HUES6 (cell line): ENCODE results near the gene PTGS2.

Experiments
- H3K27ac ChIP-seq: 2 replicates; pipeline ENCODE4 v1.7.0; 2013; ENCODE audit warnings: low read depth, mild to moderate bottlenecking, low read length, inconsistent platforms
- H3K27me3 ChIP-seq: 2 replicates; pipeline ENCODE4 v1.6.1; 2013; ENCODE audit warnings: low read length; ENCODE audit not compliant: control insufficient read depth, insufficient read depth
- H3K36me3 ChIP-seq: 2 replicates; pipeline ENCODE4 v1.6.1; 2013; ENCODE audit warnings: low read length; ENCODE audit not compliant: control insufficient read depth, insufficient read depth
- H3K4me1 ChIP-seq: 2 replicates; pipeline ENCODE4 v1.6.1; 2013; ENCODE audit warnings: low read length; ENCODE audit not compliant: control insufficient read depth, insufficient read depth
- H3K4me3 ChIP-seq: 2 replicates; pipeline ENCODE4 v1.5.1; 2013; ENCODE audit warnings: low read depth, low read length
- H3K9ac ChIP-seq: one replicate; pipeline ENCODE4 v1.6.1; 2013; ENCODE audit warnings: mild to moderate bottlenecking, low read length
- H3K9me3 ChIP-seq: 2 replicates; pipeline ENCODE4 v1.6.1; 2013; ENCODE audit warnings: low read depth, low read length; ENCODE audit not compliant: control insufficient read depth, insufficient read depth

PTGS2 gene

GRCh38 chr1:186689376-186689775 is 9.2 kb upstream of the PTGS2 start:
- no peak overlapping the region for H3K27ac ChIP-seq

GRCh38 chr1:186683652-186684410 is 3.6 kb upstream of the PTGS2 start:
- Histone ChIP-seq H3K4me3 (no peak overlapping the region), H3K27me3 (peaks cover 27% of the 10 kb centered on the region), H3K4me1 (0 out of 2 replicates have a peak, but pooled peaks cover 5% of the 10 kb centered on the region), H3K27ac (no peak overlapping the region), H3K36me3 (no peaks in the 10 kb centered on the region), H3K9ac (no peak overlapping the region), H3K9me3 (no peaks in the 10 kb centered on the region)

More at GRCh38 chr1:186689376-186689775, 9.2 kb upstream of the PTGS2 start:
- H3K36me3 ChIP-seq, result no peaks in the 10 kb centered on the region
- no peaks in the 10 kb centered on the region for H3K27me3 ChIP-seq
- no peaks in the 10 kb centered on the region for H3K4me1 ChIP-seq
- H3K9me3 ChIP-seq, result no peaks in the 10 kb centered on the region
- no peak overlapping the region for H3K4me3 ChIP-seq
- no peak overlapping the region for H3K9ac ChIP-seq

DNA sequence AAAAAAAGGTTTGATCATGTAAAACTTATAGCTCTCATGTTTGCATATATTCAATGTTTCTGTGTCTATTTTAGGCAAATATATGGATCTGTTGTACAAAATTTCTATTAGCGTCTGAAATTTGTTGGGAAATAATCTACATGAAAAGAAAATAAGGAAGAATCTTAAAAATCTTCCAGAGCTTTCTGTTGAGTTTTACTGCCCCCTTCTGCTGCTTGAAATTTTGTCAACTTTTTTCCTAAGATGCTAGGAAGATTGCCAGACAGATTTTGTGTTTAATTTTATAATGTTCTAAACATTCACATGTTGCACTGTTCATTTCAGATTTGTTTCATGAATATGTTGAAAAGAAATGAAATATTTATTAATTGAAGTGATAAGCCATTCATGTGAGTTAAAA is 2.5 kb upstream of the PTGS2 start:
- H3K27ac ChIP-seq, result no peak overlapping the region
- H3K4me3 ChIP-seq, result no peak overlapping the region
- H3K4me1 ChIP-seq, result 0 out of 2 replicates have a peak, but pooled peaks cover 5% of the 10 kb centered on the region
- H3K27me3 ChIP-seq, result peaks cover 31% of the 10 kb centered on the region
- no peaks in the 10 kb centered on the region for H3K9me3 ChIP-seq
- no peaks in the 10 kb centered on the region for H3K36me3 ChIP-seq
- no peak overlapping the region for H3K9ac ChIP-seq

DNA sequence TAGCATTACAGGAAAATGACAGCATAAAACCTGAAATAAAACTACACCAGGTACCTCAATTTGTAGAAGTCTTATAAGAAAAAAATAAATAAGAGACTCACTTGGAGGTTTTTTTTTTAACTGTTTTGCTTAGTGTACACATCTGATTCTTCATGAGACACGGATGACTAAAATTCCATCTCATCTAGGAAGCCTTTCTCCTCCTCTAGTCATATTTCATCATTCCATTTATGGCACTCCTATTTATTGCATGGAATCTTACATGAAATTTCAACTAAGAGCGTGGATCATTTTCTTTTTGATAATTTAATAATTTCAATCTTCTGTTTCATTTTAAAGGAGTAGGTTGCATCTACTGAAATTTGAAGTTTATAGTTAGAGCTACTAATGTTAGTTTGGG is 1.6 kb upstream of the PTGS2 start:
- Histone ChIP-seq H3K9me3 (no peaks in the 10 kb centered on the region), H3K27me3 (peaks cover 31% of the 10 kb centered on the region), H3K36me3 (no peaks in the 10 kb centered on the region), H3K9ac (no peak overlapping the region), H3K4me1 (0 out of 2 replicates have a peak, but pooled peaks cover 5% of the 10 kb centered on the region), H3K4me3 (no peak overlapping the region), H3K27ac (no peak overlapping the region)

GRCh38 chr1:186681121-186681520 is 898 bp upstream of the PTGS2 start:
- no peaks in the 10 kb centered on the region for H3K9me3 ChIP-seq
- H3K27ac ChIP-seq, result no peak overlapping the region
- no peaks in the 10 kb centered on the region for H3K36me3 ChIP-seq
- H3K27me3 ChIP-seq, result peaks cover 31% of the 10 kb centered on the region
- H3K9ac ChIP-seq, result peak overlapping the region; percentile 71
- H3K4me3 ChIP-seq, result peak overlapping the region; percentile 76
- 0 out of 2 replicates have a peak, but pooled peaks cover 5% of the 10 kb centered on the region for H3K4me1 ChIP-seq

DNA sequence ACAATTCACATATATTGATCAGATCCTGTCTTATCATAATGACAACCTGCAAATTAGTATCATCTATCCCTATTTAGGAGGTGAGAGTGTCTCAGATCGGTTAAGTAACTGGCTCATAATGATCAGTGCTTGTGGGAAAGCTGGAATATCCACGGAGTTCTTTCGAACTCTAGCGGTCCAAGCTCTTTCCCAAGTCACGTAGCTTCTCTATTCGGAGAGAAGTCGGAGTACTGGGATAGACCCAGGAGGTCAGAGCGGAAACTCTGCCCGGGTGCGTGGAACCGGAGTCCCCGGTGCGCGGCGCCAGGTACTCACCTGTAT is 339 bp downstream of the PTGS2 start:
- no peak overlapping the region for H3K27ac ChIP-seq
- no peaks in the 10 kb centered on the region for H3K9me3 ChIP-seq
- H3K4me1 ChIP-seq, result 0 out of 2 replicates have a peak, but pooled peaks cover 5% of the 10 kb centered on the region
- H3K4me3 ChIP-seq, result peak overlapping the region; percentile 76
- H3K27me3 ChIP-seq, result peaks cover 31% of the 10 kb centered on the region
- H3K9ac ChIP-seq, result peak overlapping the region; percentile 71
- H3K36me3 ChIP-seq, result no peaks in the 10 kb centered on the region

DNA sequence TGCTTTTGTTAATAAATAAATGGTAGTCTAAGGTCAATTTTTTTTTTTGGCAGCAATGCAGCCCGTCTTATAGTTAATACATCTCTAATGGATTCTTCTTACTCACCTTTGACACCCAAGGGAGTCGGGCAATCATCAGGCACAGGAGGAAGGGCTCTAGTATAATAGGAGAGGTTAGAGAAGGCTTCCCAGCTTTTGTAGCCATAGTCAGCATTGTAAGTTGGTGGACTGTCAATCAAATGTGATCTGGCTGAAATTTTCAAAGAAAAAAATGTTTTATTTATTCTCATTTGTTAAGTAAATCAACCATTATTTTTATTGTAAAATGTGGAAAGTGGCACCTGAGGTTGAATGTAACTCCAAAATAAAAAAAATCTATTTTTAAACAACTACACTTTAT is 2.1 kb downstream of the PTGS2 start:
- Histone ChIP-seq H3K4me3 (no peak overlapping the region), H3K9me3 (no peaks in the 10 kb centered on the region), H3K4me1 (0 out of 2 replicates have a peak, but pooled peaks cover 5% of the 10 kb centered on the region), H3K36me3 (no peaks in the 10 kb centered on the region), H3K27me3 (peaks cover 31% of the 10 kb centered on the region), H3K27ac (no peak overlapping the region), H3K9ac (no peak overlapping the region)

DNA sequence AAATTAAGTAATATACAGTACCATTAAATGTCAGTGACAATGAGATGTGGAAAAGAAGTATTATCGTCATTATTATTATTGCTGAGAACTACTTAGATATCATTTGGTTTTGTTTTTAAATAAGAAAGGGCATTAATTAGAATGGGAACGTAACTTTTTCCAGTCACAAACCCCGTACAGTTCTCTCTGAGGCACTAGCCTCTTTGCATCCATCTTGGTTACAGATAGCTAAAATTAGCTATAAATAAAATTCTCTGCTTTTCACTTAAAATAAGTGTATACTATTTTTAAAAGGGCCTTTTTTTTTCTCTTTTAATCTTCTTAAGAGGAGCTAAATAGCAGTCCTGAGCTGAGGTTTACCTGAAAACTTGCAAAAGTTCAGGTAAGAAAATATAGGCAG is 7.6 kb downstream of the PTGS2 start:
- no peak overlapping the region for H3K27ac ChIP-seq
- no peak overlapping the region for H3K9ac ChIP-seq
- H3K9me3 ChIP-seq, result no peaks in the 10 kb centered on the region
- no peak overlapping the region for H3K4me3 ChIP-seq
- no peaks in the 10 kb centered on the region for H3K4me1 ChIP-seq
- H3K27me3 ChIP-seq, result no peaks in the 10 kb centered on the region
- H3K36me3 ChIP-seq, result no peaks in the 10 kb centered on the region

- H3K9me3 ChIP-seq, result no peaks in the 10 kb centered on the region
- H3K36me3 ChIP-seq, result no peaks in the 10 kb centered on the region
- H3K9ac ChIP-seq, result no peak overlapping the region
- no peaks in the 10 kb centered on the region for H3K27me3 ChIP-seq
- no peak overlapping the region for H3K27ac ChIP-seq
- no peaks in the 10 kb centered on the region for H3K4me1 ChIP-seq
- H3K4me3 ChIP-seq, result no peak overlapping the region
Observed at GRCh38 chr1:186672131-186672530, 8.1 kb downstream of the PTGS2 start.

- no peaks in the 10 kb centered on the region for H3K9me3 ChIP-seq
- H3K4me1 ChIP-seq, result no peaks in the 10 kb centered on the region
- H3K9ac ChIP-seq, result no peak overlapping the region
- no peak overlapping the region for H3K27ac ChIP-seq
- no peaks in the 10 kb centered on the region for H3K27me3 ChIP-seq
- no peaks in the 10 kb centered on the region for H3K36me3 ChIP-seq
- H3K4me3 ChIP-seq, result no peak overlapping the region
Observed at GRCh38 chr1:186671136-186671825, 8.9 kb downstream of the PTGS2 start.

- no peaks in the 10 kb centered on the region for H3K36me3 ChIP-seq
- no peaks in the 10 kb centered on the region for H3K4me1 ChIP-seq
- H3K27me3 ChIP-seq, result no peaks in the 10 kb centered on the region
- H3K9ac ChIP-seq, result no peak overlapping the region
- H3K9me3 ChIP-seq, result no peaks in the 10 kb centered on the region
- no peak overlapping the region for H3K27ac ChIP-seq
- no peak overlapping the region for H3K4me3 ChIP-seq
Observed at GRCh38 chr1:186670297-186671135, 9.7 kb downstream of the PTGS2 start.
